ENCODE data around the gene NEDD8.

NEDD8 gene

GRCh38 chr14:24167469-24168114, 64.6 kb downstream of the NEDD8 start:
- DNase-seq: no peak
- H3K27ac ChIP-seq: no peak overlapping the region
- H3K36me3 ChIP-seq (replicated peaks): peaks cover 51% of the 10 kb centered on the region
- no peak for TF ChIP-seq CTCF (IDR thresholded peaks at IDR 0.05; ENCODE audit: low read depth, low read length, missing control alignments)
- H3K27me3 ChIP-seq (replicated peaks): no peaks in the 10 kb centered on the region
- in situ Hi-C loops (cut with HindIII; ENCODE audit: low pct_ligation_motif_present, low sequenced_read_pairs): no loop called here
- no peak overlapping the region for H3K4me3 ChIP-seq (ENCODE audit: low read depth, low read length)

Data from brain microvascular endothelial cell (primary cell).